ENCODE results near the gene RFX2. TPM values are rescaled to one million over a fixed set of nuclear protein-coding genes. Genes with fewer than 3 reads are reported as not detected.
A peak's percentile ranks its signal among the peaks of the same experiment; 100 is the strongest.

The RFX2 gene
- total and polyA plus RNA-seq, 9 donors = 5.9 to 31.2 (median 13.3) TPM

GRCh38 chr19:6098574-6098973, 11.7 kb downstream of the RFX2 start:
- Histone ChIP-seq H3K4me1 (ENCODE audit: insufficient read depth) (peaks cover 13% of the 10 kb centered on the region), H3K27me3 (no peaks in the 10 kb centered on the region), H3K4me3 (no peak overlapping the region), H3K9me3 (no peaks in the 10 kb centered on the region), H3K36me3 (no peaks in the 10 kb centered on the region), H3K27ac (peak overlapping the region in 1 of 2 donors; percentile 46)
- 15 to 23% (median 19%) methylated on average over 5 of the region's 5 CpGs for WGBS, 3 donors
- TF ChIP-seq POLR2A (IDR thresholded peaks at IDR 0.05) (no peak), CTCF (IDR thresholded peaks at IDR 0.05) (no peak), EP300 (IDR thresholded peaks at IDR 0.05) (no peak)
- intact Hi-C loops (cut with DNase I) = no loop called here
- peak in 1 of 5 donors; percentile 43 for DNase-seq

GRCh38 chr19:6097911-6098310, 12.4 kb downstream of the RFX2 start:
- Histone ChIP-seq H3K4me1 (ENCODE audit: insufficient read depth) (peaks cover 9% of the 10 kb centered on the region), H3K27ac (peak overlapping the region in 1 of 2 donors; percentile 46), H3K36me3 (no peaks in the 10 kb centered on the region), H3K4me3 (no peak overlapping the region), H3K27me3 (no peaks in the 10 kb centered on the region), H3K9me3 (no peaks in the 10 kb centered on the region)
- no peak for DNase-seq
- intact Hi-C loops (cut with DNase I) = no loop called here
- 81 to 84% (median 84%) methylated on average over 4 of the region's 4 CpGs for WGBS, 3 donors
- TF ChIP-seq CTCF (IDR thresholded peaks at IDR 0.05) (no peak), EP300 (IDR thresholded peaks at IDR 0.05) (no peak), POLR2A (IDR thresholded peaks at IDR 0.05) (no peak)

DNA sequence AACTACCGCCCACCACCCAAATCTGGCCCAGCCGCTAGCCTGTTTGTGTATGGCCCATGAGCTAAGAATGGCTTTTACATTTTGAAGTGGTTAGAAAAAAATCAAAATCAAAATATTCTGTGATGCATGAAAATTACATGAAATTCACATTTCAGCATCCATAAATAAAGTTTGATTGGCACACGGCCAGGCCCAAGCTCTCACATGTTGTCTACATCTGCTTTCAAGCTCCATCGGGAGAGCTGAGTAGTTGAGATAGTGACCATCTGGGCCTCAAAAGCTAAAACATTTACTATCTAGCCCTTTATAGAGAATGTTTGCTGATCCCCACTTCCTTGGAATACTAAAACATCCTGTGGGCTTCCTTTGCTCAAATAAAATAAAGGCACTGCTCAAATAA, 14.5 kb downstream of the RFX2 start:
- H3K9me3 ChIP-seq = no peaks in the 10 kb centered on the region
- peak in 1 of 5 donors; percentile 57 for DNase-seq
- intact Hi-C loops (cut with DNase I) = no loop called here
- H3K4me1 ChIP-seq (ENCODE audit: insufficient read depth) = peaks cover 12% of the 10 kb centered on the region
- no peaks in the 10 kb centered on the region for H3K27me3 ChIP-seq
- TF ChIP-seq EP300 (IDR thresholded peaks at IDR 0.05) = no peak
- no peaks in the 10 kb centered on the region for H3K36me3 ChIP-seq
- WGBS, 3 donors = 26 to 57% (median 37%) methylated on average over 4 of the region's 4 CpGs
- no peak overlapping the region for H3K27ac ChIP-seq
- H3K4me3 ChIP-seq = no peak overlapping the region

DNA sequence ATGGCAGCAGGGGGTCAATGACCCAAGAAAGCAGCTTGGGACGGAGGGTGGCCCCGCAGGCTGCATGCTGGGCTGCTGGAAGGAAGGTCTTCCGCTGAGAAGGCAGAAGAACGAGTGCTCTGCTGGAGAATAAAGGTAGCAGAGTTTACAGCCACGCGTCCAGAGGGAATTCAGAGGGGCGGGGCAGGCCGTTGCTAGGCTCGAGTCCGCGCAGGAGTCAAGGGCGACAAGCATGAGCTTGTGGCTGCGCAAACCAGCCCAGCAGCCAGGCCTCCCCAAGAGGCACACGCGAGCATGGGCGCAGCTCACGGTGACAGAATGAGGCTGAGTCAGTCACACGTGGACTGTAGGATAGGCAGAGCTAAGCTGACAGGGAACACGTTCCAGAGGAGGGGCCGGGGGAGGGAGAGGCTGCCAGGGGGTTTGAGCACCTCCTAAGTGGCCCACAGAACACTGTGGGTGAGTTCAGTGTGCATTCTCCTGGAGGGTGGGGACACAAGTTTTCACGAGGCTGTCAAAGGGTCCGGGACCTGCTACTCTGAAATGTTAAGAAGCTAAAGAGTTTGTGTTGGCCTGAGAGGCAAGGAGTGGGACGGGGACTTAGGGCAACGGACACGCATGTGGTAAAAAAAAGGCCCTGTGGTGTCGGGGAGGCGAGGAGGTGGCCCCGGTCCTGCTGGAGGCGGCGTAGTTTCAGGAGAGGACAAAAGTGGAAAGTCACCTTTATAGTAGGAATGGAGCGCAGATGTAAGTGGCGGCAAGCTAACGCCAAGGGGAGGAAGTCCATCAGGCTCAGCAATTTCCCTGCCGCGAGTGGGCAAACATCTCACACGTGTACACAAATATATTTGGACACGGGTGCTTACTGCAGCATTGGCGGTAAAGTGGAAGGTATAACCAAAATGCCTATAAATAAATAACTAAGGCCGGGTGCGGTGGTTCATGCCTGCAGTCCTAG, 17.7 kb downstream of the RFX2 start:
- intact Hi-C loops (cut with DNase I) = no loop called here
- WGBS, 3 donors = 41 to 46% (median 42%) methylated on average over 40 of the region's 40 CpGs
- peak overlapping the region; percentile 27 for H3K4me3 ChIP-seq
- no peaks in the 10 kb centered on the region for H3K27me3 ChIP-seq
- peaks cover 12% of the 10 kb centered on the region for H3K4me1 ChIP-seq (ENCODE audit: insufficient read depth)
- peak overlapping the region; percentile 39 to 57 for H3K27ac ChIP-seq
- peak; percentile 54 to 76 (median 70) for DNase-seq
- TF ChIP-seq CTCF (IDR thresholded peaks at IDR 0.05) (no peak), EP300 (IDR thresholded peaks at IDR 0.05) (no peak), POLR2A (IDR thresholded peaks at IDR 0.05) (no peak)
- no peaks in the 10 kb centered on the region for H3K9me3 ChIP-seq
- H3K36me3 ChIP-seq = no peaks in the 10 kb centered on the region

- 7 to 15% (median 9%) methylated on average over 8 of the region's 8 CpGs for WGBS, 3 donors
- Histone ChIP-seq H3K27ac (peak overlapping the region; percentile 14 to 39), H3K36me3 (no peaks in the 10 kb centered on the region), H3K27me3 (no peaks in the 10 kb centered on the region), H3K4me3 (peak overlapping the region; percentile 27), H3K4me1 (ENCODE audit: insufficient read depth) (peaks cover 18% of the 10 kb centered on the region), H3K9me3 (no peaks in the 10 kb centered on the region)
- intact Hi-C loops (cut with DNase I) = no loop called here
- no peak for DNase-seq
- no peak for TF ChIP-seq POLR2A (IDR thresholded peaks at IDR 0.05)
- TF ChIP-seq EP300 (IDR thresholded peaks at IDR 0.05) = no peak
- no peak for TF ChIP-seq CTCF (IDR thresholded peaks at IDR 0.05)
Measured at GRCh38 chr19:6091771-6092291, 18.5 kb downstream of the RFX2 start.

Data from ovary (tissue), 9 donors.